Stimulated activated naive CD8-positive, alpha-beta T cell treated with anti-CD3 and anti-CD28 coated beads, Interleukin-15, amount 100 ng/mL, for 72 hours (primary cell): ENCODE results near the gene PABPC3.

Experiments
- ATAC-seq: fragments of 150-1000 bp; cut with Tn5 transposase; 2 replicates; pipeline ENCODE4 v1.10.0; 2021; ENCODE audit warnings: mild to moderate bottlenecking, moderate library complexity
- DNase-seq, 2 donors: peaks; one replicate each; pipeline ENCODE4 v3.0.0; 2021 to 2022
- H3K27ac Mint-ChIP-seq, 2 donors: one replicate each; pipeline ENCODE4 v1.8.0; 2022; ENCODE audit warnings: mild to moderate bottlenecking in 2 of 2, mixed read lengths in 2 of 2, moderate library complexity in 2 of 2
- H3K27me3 Mint-ChIP-seq: one replicate; pipeline ENCODE4 v1.8.0; 2022; ENCODE audit warnings: mixed read lengths
- H3K4me1 Mint-ChIP-seq: one replicate; pipeline ENCODE4 v1.8.0; 2022; ENCODE audit warnings: mild to moderate bottlenecking, mixed read lengths
- H3K4me3 Mint-ChIP-seq, 2 donors: one replicate each; pipeline ENCODE4 v1.8.0; 2022; ENCODE audit warnings: mild to moderate bottlenecking in 2 of 2, mixed read lengths in 2 of 2, moderate library complexity in 1 of 2
- H3K9me3 Mint-ChIP-seq, 2 donors: one replicate each; pipeline ENCODE4 v1.8.0; 2022; ENCODE audit warnings: mixed read lengths in 2 of 2

The PABPC3 gene

GRCh38 chr13:25085125-25085742 is 10.7 kb upstream of the PABPC3 start:
- Mint-ChIP-seq H3K4me3 (no peak overlapping the region), H3K4me1 (no peaks in the 10 kb centered on the region), H3K27ac (no peak overlapping the region), H3K27me3 (peaks cover 13% of the 10 kb centered on the region), H3K9me3 (no peaks in the 10 kb centered on the region)
- DNase-seq (peak in 1 of 2 donors; percentile 1), ATAC-seq (no peak)

GRCh38 chr13:25088562-25089221 is 7.2 kb upstream of the PABPC3 start:
- Mint-ChIP-seq H3K27ac (no peak overlapping the region), H3K4me1 (no peaks in the 10 kb centered on the region)
- ATAC-seq: no peak

GRCh38 chr13:25097426-25097825 is 1.5 kb downstream of the PABPC3 start:
- Mint-ChIP-seq H3K4me1 (no peaks in the 10 kb centered on the region), H3K27me3 (peaks cover 47% of the 10 kb centered on the region), H3K4me3 (no peak overlapping the region), H3K27ac (no peak overlapping the region), H3K9me3 (no peaks in the 10 kb centered on the region)
- ATAC-seq: no peak
- no peak for DNase-seq

More at GRCh38 chr13:25088562-25089221, 7.2 kb upstream of the PABPC3 start:
- Mint-ChIP-seq H3K9me3 (no peaks in the 10 kb centered on the region), H3K27me3 (peaks cover 29% of the 10 kb centered on the region), H3K4me3 (no peak overlapping the region)
- no peak for DNase-seq

- Mint-ChIP-seq H3K4me1 (no peaks in the 10 kb centered on the region), H3K4me3 (no peak overlapping the region)
- no peak for ATAC-seq
Observed at GRCh38 chr13:25103711-25104110, 7.8 kb downstream of the PABPC3 start.

GRCh38 chr13:25109341-25109740 is 13.4 kb downstream of the PABPC3 start:
- H3K9me3 Mint-ChIP-seq: no peaks in the 10 kb centered on the region
- H3K27me3 Mint-ChIP-seq: peaks cover 23% of the 10 kb centered on the region
- DNase-seq (no peak), ATAC-seq (no peak)
- no peak overlapping the region for H3K4me3 Mint-ChIP-seq
- no peak overlapping the region for H3K27ac Mint-ChIP-seq
- H3K4me1 Mint-ChIP-seq: peaks cover 3% of the 10 kb centered on the region

More at GRCh38 chr13:25103711-25104110, 7.8 kb downstream of the PABPC3 start:
- DNase-seq: no peak
- H3K27me3 Mint-ChIP-seq: peaks cover 20% of the 10 kb centered on the region
- peak overlapping the region in 1 of 2 donors; percentile 21 for H3K27ac Mint-ChIP-seq
- H3K9me3 Mint-ChIP-seq: no peaks in the 10 kb centered on the region

- DNase-seq (no peak), ATAC-seq (no peak)
- peaks cover 34% of the 10 kb centered on the region for H3K27me3 Mint-ChIP-seq
- H3K4me1 Mint-ChIP-seq: peaks cover 5% of the 10 kb centered on the region
- no peaks in the 10 kb centered on the region for H3K9me3 Mint-ChIP-seq
- no peak overlapping the region for H3K4me3 Mint-ChIP-seq
- no peak overlapping the region for H3K27ac Mint-ChIP-seq
Observed at GRCh38 chr13:25110956-25111584, 15.1 kb downstream of the PABPC3 start.

- Mint-ChIP-seq H3K4me3 (no peak overlapping the region), H3K4me1 (peaks cover 5% of the 10 kb centered on the region), H3K27ac (no peak overlapping the region), H3K9me3 (no peaks in the 10 kb centered on the region), H3K27me3 (peaks cover 34% of the 10 kb centered on the region)
- no peak for ATAC-seq
- no peak for DNase-seq
Observed at GRCh38 chr13:25111585-25111956, 15.6 kb downstream of the PABPC3 start.

- Mint-ChIP-seq H3K4me3 (no peak overlapping the region), H3K4me1 (peaks cover 5% of the 10 kb centered on the region)
- ATAC-seq: no peak
Observed at GRCh38 chr13:25112695-25113255, 16.8 kb downstream of the PABPC3 start.

GRCh38 chr13:25114220-25114619 is 18.3 kb downstream of the PABPC3 start:
- ATAC-seq (peak; percentile 75), DNase-seq (peak; percentile 57 to 66)
- peaks cover 26% of the 10 kb centered on the region for H3K27me3 Mint-ChIP-seq
- H3K9me3 Mint-ChIP-seq: no peaks in the 10 kb centered on the region
- peaks cover 5% of the 10 kb centered on the region for H3K4me1 Mint-ChIP-seq
- no peak overlapping the region for H3K4me3 Mint-ChIP-seq
- peak overlapping the region in 1 of 2 donors; percentile 63 for H3K27ac Mint-ChIP-seq

More at GRCh38 chr13:25112695-25113255, 16.8 kb downstream of the PABPC3 start:
- peaks cover 28% of the 10 kb centered on the region for H3K27me3 Mint-ChIP-seq
- no peaks in the 10 kb centered on the region for H3K9me3 Mint-ChIP-seq
- DNase-seq: no peak
- H3K27ac Mint-ChIP-seq: no peak overlapping the region

- peaks cover 37% of the 10 kb centered on the region for H3K27me3 Mint-ChIP-seq
- no peak overlapping the region for H3K4me3 Mint-ChIP-seq
- no peak for ATAC-seq
Observed at GRCh38 chr13:25116044-25116443, 20.1 kb downstream of the PABPC3 start.

GRCh38 chr13:25117312-25117711 is 21.4 kb downstream of the PABPC3 start:
- H3K27ac Mint-ChIP-seq: no peak overlapping the region
- peaks cover 5% of the 10 kb centered on the region for H3K4me1 Mint-ChIP-seq
- H3K9me3 Mint-ChIP-seq: no peaks in the 10 kb centered on the region
- H3K27me3 Mint-ChIP-seq: peaks cover 37% of the 10 kb centered on the region
- H3K4me3 Mint-ChIP-seq: no peak overlapping the region
- DNase-seq (no peak), ATAC-seq (no peak)

More at GRCh38 chr13:25116044-25116443, 20.1 kb downstream of the PABPC3 start:
- Mint-ChIP-seq H3K4me1 (peaks cover 5% of the 10 kb centered on the region), H3K9me3 (no peaks in the 10 kb centered on the region), H3K27ac (no peak overlapping the region)
- no peak for DNase-seq

- ATAC-seq (no peak), DNase-seq (no peak)
- H3K9me3 Mint-ChIP-seq: peaks cover 0 to 9% of the 10 kb centered on the region in 2 donors
- no peak overlapping the region for H3K4me3 Mint-ChIP-seq
- H3K27ac Mint-ChIP-seq: no peak overlapping the region
- peaks cover 37% of the 10 kb centered on the region for H3K27me3 Mint-ChIP-seq
- H3K4me1 Mint-ChIP-seq: peaks cover 5% of the 10 kb centered on the region
Observed at GRCh38 chr13:25118378-25118905, 22.5 kb downstream of the PABPC3 start.

GRCh38 chr13:25130944-25131343 is 35.0 kb downstream of the PABPC3 start:
- peaks cover 47% of the 10 kb centered on the region for H3K27me3 Mint-ChIP-seq
- H3K27ac Mint-ChIP-seq: no peak overlapping the region

GRCh38 chr13:25131881-25132420 is 36.0 kb downstream of the PABPC3 start:
- H3K27ac Mint-ChIP-seq: no peak overlapping the region
- ATAC-seq: no peak
- peaks cover 44% of the 10 kb centered on the region for H3K27me3 Mint-ChIP-seq
- DNase-seq: no peak
- no peaks in the 10 kb centered on the region for H3K4me1 Mint-ChIP-seq
- peaks cover 6 to 10% of the 10 kb centered on the region in 2 donors for H3K9me3 Mint-ChIP-seq
- no peak overlapping the region for H3K4me3 Mint-ChIP-seq

More at GRCh38 chr13:25130944-25131343, 35.0 kb downstream of the PABPC3 start:
- no peak overlapping the region for H3K4me3 Mint-ChIP-seq
- DNase-seq (no peak), ATAC-seq (no peak)
- peaks cover 6 to 13% of the 10 kb centered on the region in 2 donors for H3K9me3 Mint-ChIP-seq
- H3K4me1 Mint-ChIP-seq: no peaks in the 10 kb centered on the region

GRCh38 chr13:25132751-25133390 is 36.9 kb downstream of the PABPC3 start:
- Mint-ChIP-seq H3K9me3 (peaks cover 6 to 10% of the 10 kb centered on the region in 2 donors), H3K4me3 (no peak overlapping the region), H3K27me3 (peaks cover 50% of the 10 kb centered on the region), H3K4me1 (no peaks in the 10 kb centered on the region), H3K27ac (no peak overlapping the region)
- DNase-seq (no peak), ATAC-seq (no peak)
